ENCODE data around the gene CPNE8. TPM values are rescaled to one million over a fixed set of nuclear protein-coding genes. Genes with fewer than 3 reads are reported as not detected.

The CPNE8 gene
- polyA plus RNA-seq, 1 donor from 2014 or later = 1.9 TPM

- H3K9me3 ChIP-seq (ENCODE audit: low read length) = no peaks in the 10 kb centered on the region
- no peaks in the 10 kb centered on the region for H3F3A ChIP-seq (ENCODE audit: insufficient read depth, low read length, poor library complexity, severe bottlenecking)
- H3K9me2 ChIP-seq (ENCODE audit: insufficient read depth, low read length) = no peaks in the 10 kb centered on the region
- TF ChIP-seq RAD21 (conservative IDR thresholded peaks at IDR 0.05) = no peak
- no peak for TF ChIP-seq TAF1 (IDR thresholded peaks at IDR 0.05; ENCODE audit: low read depth)
- no peak for TF ChIP-seq POLR2AphosphoS5 (IDR thresholded peaks at IDR 0.05)
- TF ChIP-seq REST (IDR thresholded peaks at IDR 0.05; ENCODE audit: borderline replicate concordance) = no peak
- TF ChIP-seq MXI1 (conservative IDR thresholded peaks at IDR 0.05; ENCODE audit: poor library complexity, severe bottlenecking) = no peak
- TF ChIP-seq EZH2 (IDR thresholded peaks at IDR 0.05; ENCODE audit: borderline replicate concordance, insufficient read depth, low read length, poor library complexity, severe bottlenecking) = no peak
- H3K79me2 ChIP-seq (replicated peaks; ENCODE audit: insufficient read depth, low read length) = no peaks in the 10 kb centered on the region
- no peaks in the 10 kb centered on the region for H4K20me1 ChIP-seq (ENCODE audit: insufficient read depth)
- H2AFZ ChIP-seq (ENCODE audit: low read depth, low read length) = no peak overlapping the region
- no peaks in the 10 kb centered on the region for H3K27me3 ChIP-seq (ENCODE audit: insufficient read depth, low read depth, low read length)
- H3K27ac ChIP-seq (ENCODE audit: low read length) = peak overlapping the region; percentile 66
- no peaks in the 10 kb centered on the region for H3K36me3 ChIP-seq (ENCODE audit: insufficient read depth, low read length)
- peak overlapping the region; percentile 25 for H3K4me3 ChIP-seq (ENCODE audit: low read length)
- H3K9ac ChIP-seq (ENCODE audit: low read length) = no peak overlapping the region
- no peak overlapping the region for H3K4me2 ChIP-seq (ENCODE audit: low read length)
Measured at GRCh38 chr12:38646146-38646545, 259.2 kb downstream of the CPNE8 start.

- no peak overlapping the region for H2AFZ ChIP-seq (ENCODE audit: low read depth, low read length)
- no peaks in the 10 kb centered on the region for H3K9me3 ChIP-seq (ENCODE audit: low read length)
- no peaks in the 10 kb centered on the region for H3K36me3 ChIP-seq (ENCODE audit: insufficient read depth, low read length)
- H3K9me2 ChIP-seq (ENCODE audit: insufficient read depth, low read length) = no peaks in the 10 kb centered on the region
- no peaks in the 10 kb centered on the region for H4K20me1 ChIP-seq (ENCODE audit: insufficient read depth)
- no peaks in the 10 kb centered on the region for H3K79me2 ChIP-seq (replicated peaks; ENCODE audit: insufficient read depth, low read length)
- H3F3A ChIP-seq (ENCODE audit: insufficient read depth, low read length, poor library complexity, severe bottlenecking) = no peaks in the 10 kb centered on the region
- H3K4me3 ChIP-seq (ENCODE audit: low read length) = no peak overlapping the region
- no peak overlapping the region for H3K27ac ChIP-seq (ENCODE audit: low read length)
- TF ChIP-seq POLR2AphosphoS5 (IDR thresholded peaks at IDR 0.05) = no peak
- no peak for TF ChIP-seq EP300 (conservative IDR thresholded peaks at IDR 0.05; ENCODE audit: poor library complexity, severe bottlenecking)
- TF ChIP-seq RAD21 (conservative IDR thresholded peaks at IDR 0.05) = no peak
- TF ChIP-seq SMC3 (conservative IDR thresholded peaks at IDR 0.05; ENCODE audit: poor library complexity) = no peak
- TF ChIP-seq CTCF (IDR thresholded peaks at IDR 0.05; ENCODE audit: poor library complexity, severe bottlenecking) = no peak
- TF ChIP-seq TAF1 (IDR thresholded peaks at IDR 0.05; ENCODE audit: low read depth) = no peak
- no peak overlapping the region for H3K4me2 ChIP-seq (ENCODE audit: low read length)
- H3K9ac ChIP-seq (ENCODE audit: low read length) = no peak overlapping the region
- H3K27me3 ChIP-seq (ENCODE audit: insufficient read depth, low read depth, low read length) = no peaks in the 10 kb centered on the region
Measured at GRCh38 chr12:38639625-38640024, 265.8 kb downstream of the CPNE8 start.

- no peaks in the 10 kb centered on the region for H3K9me2 ChIP-seq (ENCODE audit: insufficient read depth, low read length)
- TF ChIP-seq TAF1 (IDR thresholded peaks at IDR 0.05; ENCODE audit: low read depth) (no peak), REST (IDR thresholded peaks at IDR 0.05; ENCODE audit: borderline replicate concordance) (no peak), MXI1 (conservative IDR thresholded peaks at IDR 0.05; ENCODE audit: poor library complexity, severe bottlenecking) (no peak), EZH2 (IDR thresholded peaks at IDR 0.05; ENCODE audit: borderline replicate concordance, insufficient read depth, low read length, poor library complexity, severe bottlenecking) (no peak), POLR2AphosphoS5 (IDR thresholded peaks at IDR 0.05) (no peak), CTCF (IDR thresholded peaks at IDR 0.05; ENCODE audit: poor library complexity, severe bottlenecking) (no peak), EP300 (conservative IDR thresholded peaks at IDR 0.05; ENCODE audit: poor library complexity, severe bottlenecking) (no peak), RAD21 (conservative IDR thresholded peaks at IDR 0.05) (no peak), SMC3 (conservative IDR thresholded peaks at IDR 0.05; ENCODE audit: poor library complexity) (no peak)
- no peaks in the 10 kb centered on the region for H3K79me2 ChIP-seq (replicated peaks; ENCODE audit: insufficient read depth, low read length)
- no peaks in the 10 kb centered on the region for H3K27me3 ChIP-seq (ENCODE audit: insufficient read depth, low read depth, low read length)
- H3K4me2 ChIP-seq (ENCODE audit: low read length) = no peak overlapping the region
- no peaks in the 10 kb centered on the region for H4K20me1 ChIP-seq (ENCODE audit: insufficient read depth)
- no peak overlapping the region for H2AFZ ChIP-seq (ENCODE audit: low read depth, low read length)
- no peak overlapping the region for H3K4me3 ChIP-seq (ENCODE audit: low read length)
- no peaks in the 10 kb centered on the region for H3K9me3 ChIP-seq (ENCODE audit: low read length)
- no peaks in the 10 kb centered on the region for H3F3A ChIP-seq (ENCODE audit: insufficient read depth, low read length, poor library complexity, severe bottlenecking)
- H3K9ac ChIP-seq (ENCODE audit: low read length) = no peak overlapping the region
- H3K36me3 ChIP-seq (ENCODE audit: insufficient read depth, low read length) = no peaks in the 10 kb centered on the region
- H3K27ac ChIP-seq (ENCODE audit: low read length) = no peak overlapping the region
Measured at GRCh38 chr12:38638401-38638800, 267.0 kb downstream of the CPNE8 start.

All from neural cell (in vitro differentiated cells).